Ectodermal cell (in vitro differentiated cells): ENCODE data around the gene APOM.

ENCODE experiments used
- H3K27ac ChIP-seq: 2 replicates; pipeline ENCODE4 v1.7.0; 2013; ENCODE audit warnings: mild to moderate bottlenecking, low read depth, low read length; ENCODE audit not compliant: insufficient read depth, poor library complexity, severe bottlenecking
- H3K27me3 ChIP-seq: 2 replicates; pipeline ENCODE4 v1.7.0; 2013; ENCODE audit warnings: mild to moderate bottlenecking, low read length; ENCODE audit not compliant: insufficient read depth, control insufficient read depth, poor library complexity, severe bottlenecking
- H3K36me3 ChIP-seq: one replicate; pipeline ENCODE4 v1.7.0; 2013; ENCODE audit warnings: low read length; ENCODE audit not compliant: control insufficient read depth, insufficient read depth
- H3K4me1 ChIP-seq: one replicate; pipeline ENCODE4 v1.7.0; 2013; ENCODE audit warnings: low read length; ENCODE audit not compliant: control insufficient read depth, insufficient read depth
- H3K4me3 ChIP-seq: 2 replicates; pipeline ENCODE4 v1.7.0; 2013; ENCODE audit warnings: low read depth, low read length, control low read depth; ENCODE audit not compliant: insufficient read depth
- H3K9me3 ChIP-seq: 2 replicates; pipeline ENCODE4 v1.7.0; 2013; ENCODE audit warnings: mild to moderate bottlenecking, low read length, moderate library complexity; ENCODE audit not compliant: control insufficient read depth
- WGBS, 2 experiments: methylation state at CpG; one replicate each; pipeline ENCODE4 v1.1.7; 2013; ENCODE audit warnings: missing lambda C conversion rate in 2 of 2; 5-methylcytosine and 5-hydroxymethylcytosine counted together

Gene APOM

DNA sequence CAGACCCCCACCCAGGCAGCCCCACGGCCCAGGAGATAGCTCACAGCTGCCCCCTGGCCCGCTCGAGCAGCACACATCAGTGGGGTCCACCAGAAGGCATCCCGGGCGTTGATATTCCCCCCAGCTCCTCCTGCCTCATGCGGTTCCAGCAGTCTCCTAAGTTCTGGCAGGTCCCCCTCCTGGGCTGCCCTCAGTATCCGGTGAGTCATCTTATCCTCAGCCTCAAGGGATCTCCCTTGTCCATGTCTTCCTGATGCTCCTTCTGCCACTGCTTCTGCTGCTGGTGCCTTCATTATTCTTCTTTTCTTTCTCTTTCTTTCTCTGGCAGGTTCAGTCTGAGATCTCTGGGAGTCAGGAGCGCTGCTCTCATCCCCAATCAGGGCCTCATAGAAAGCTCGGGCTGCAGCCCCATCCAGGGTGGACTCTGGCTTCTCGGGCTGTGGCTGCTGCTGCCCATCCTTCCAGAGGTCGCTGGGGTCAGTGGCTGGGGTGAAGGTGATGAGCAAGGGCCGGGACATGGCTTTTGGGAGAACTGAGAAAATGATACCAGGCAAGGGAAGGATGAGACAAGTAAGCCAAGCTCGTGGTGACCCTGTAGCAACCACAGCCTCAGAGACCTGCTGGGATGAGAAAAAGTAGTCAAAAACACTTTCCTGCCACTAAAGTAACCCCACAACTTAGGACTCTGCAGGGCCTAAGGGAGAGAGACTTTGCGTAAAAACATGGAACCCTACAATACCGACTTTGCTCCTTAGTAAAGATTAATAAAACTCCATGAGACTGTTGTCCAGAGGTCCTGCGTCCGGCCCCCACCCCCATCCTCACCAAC is 8.5 kb downstream of the APOM start:
- Histone ChIP-seq H3K9me3 (no peaks in the 10 kb centered on the region), H3K27ac (peak overlapping the region; percentile 94), H3K4me3 (peak overlapping the region; percentile 74), H3K27me3 (no peaks in the 10 kb centered on the region), H3K4me1 (peaks cover 22% of the 10 kb centered on the region), H3K36me3 (peaks cover 17% of the 10 kb centered on the region)
- WGBS, 2 experiments = 44 to 46% methylated on average over 17 of the region's 17 CpGs

DNA sequence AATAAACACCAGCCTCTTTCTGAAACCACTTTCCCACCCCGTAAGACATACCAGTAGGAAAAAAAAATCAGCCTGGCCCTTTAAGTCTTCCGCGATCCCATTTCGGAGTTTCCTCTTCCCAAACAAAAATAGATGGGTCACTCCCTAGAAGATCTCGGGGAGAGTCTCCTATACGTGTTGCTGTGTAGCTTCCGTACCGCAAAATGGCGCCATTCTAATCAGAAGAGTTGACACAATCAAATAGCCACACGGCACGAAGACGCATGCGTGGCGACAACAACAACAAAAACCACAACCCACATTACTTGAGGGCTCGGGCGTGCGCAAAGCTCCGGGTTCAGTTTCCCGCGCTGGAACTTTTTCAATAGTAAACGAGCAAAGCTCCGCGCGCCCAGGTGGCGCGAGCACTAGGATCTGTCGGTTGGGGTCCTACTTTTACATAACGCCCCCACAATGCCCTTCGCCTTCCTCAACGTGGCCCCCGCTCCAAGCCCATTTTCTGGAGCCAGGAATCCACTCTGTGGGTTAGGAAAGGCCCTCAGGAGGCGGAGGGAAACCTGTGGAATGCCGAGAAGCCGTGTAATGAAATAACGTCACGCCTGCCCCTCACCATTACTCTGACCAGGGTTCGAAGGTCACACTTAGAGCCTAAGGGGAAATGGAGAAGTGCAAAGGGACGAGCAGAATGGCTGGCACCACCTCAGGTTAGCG is 9.3 kb downstream of the APOM start, which contains the start of gene GPANK1:
Gene GPANK1 (minus strand): TSS at position 208 of the 711 bp plus-strand sequence. CDS start 519 bp downstream, outside the sequence.
- H3K36me3 ChIP-seq = peaks cover 25% of the 10 kb centered on the region
- no peaks in the 10 kb centered on the region for H3K9me3 ChIP-seq
- 0% methylated on average over 39 of the region's 39 CpGs for WGBS, 2 experiments
- peak within 1 kb of the TSS; percentile 94 for H3K27ac ChIP-seq
- peak within 1 kb of the TSS; percentile 74 for H3K4me3 ChIP-seq
- H3K4me1 ChIP-seq = peaks cover 16% of the 10 kb centered on the region
- no peaks in the 10 kb centered on the region for H3K27me3 ChIP-seq

DNA sequence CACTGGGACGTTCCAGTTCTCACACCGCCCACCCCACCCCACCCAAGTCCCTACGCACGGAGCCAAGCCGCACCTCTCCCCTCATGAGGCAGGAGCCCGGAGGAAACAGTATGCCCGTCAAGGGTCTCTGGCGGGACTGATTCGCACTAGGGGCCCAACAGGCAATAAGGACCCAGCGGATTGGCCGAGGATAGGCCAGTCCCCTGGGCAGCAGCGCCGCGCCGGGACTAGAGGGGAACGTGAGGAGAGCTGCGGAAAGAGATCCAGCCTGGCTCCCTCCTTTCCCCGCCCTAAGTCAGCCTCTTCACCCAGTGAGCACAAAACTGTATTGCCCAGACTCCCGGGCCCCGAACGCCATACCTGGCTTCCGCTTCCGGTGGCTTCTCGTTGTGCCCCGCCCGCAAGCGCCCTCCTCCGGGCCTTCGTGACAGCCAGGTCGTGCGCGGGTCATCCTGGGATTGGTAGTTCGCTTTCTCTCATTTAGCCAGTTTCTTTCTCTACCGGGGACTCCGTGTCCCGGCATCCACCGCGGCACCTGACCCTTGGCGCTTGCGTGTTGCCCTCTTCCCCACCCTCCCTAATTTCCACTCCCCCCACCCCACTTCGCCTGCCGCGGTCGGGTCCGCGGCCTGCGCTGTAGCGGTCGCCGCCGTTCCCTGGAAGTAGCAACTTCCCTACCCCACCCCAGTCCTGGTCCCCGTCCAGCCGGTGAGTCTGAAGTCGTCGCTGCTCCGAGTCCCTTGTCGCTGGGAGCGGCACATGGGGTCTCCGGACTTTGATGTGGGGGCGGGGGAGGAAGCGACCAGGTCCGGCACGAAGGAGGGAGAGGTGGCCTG is 10.0 kb downstream of the APOM start, which contains the start of gene CSNK2B:
Gene CSNK2B (plus strand): TSS at position 580 of the 836 bp plus-strand sequence. CDS start 752 bp downstream, outside the sequence.
- Histone ChIP-seq H3K4me1 (peaks cover 16% of the 10 kb centered on the region), H3K27ac (peak within 1 kb of the TSS; percentile 94), H3K9me3 (no peaks in the 10 kb centered on the region), H3K4me3 (peak within 1 kb of the TSS; percentile 74), H3K27me3 (no peaks in the 10 kb centered on the region), H3K36me3 (peaks cover 32% of the 10 kb centered on the region)
- 0% methylated on average over 63 of the region's 63 CpGs for WGBS, 2 experiments

DNA sequence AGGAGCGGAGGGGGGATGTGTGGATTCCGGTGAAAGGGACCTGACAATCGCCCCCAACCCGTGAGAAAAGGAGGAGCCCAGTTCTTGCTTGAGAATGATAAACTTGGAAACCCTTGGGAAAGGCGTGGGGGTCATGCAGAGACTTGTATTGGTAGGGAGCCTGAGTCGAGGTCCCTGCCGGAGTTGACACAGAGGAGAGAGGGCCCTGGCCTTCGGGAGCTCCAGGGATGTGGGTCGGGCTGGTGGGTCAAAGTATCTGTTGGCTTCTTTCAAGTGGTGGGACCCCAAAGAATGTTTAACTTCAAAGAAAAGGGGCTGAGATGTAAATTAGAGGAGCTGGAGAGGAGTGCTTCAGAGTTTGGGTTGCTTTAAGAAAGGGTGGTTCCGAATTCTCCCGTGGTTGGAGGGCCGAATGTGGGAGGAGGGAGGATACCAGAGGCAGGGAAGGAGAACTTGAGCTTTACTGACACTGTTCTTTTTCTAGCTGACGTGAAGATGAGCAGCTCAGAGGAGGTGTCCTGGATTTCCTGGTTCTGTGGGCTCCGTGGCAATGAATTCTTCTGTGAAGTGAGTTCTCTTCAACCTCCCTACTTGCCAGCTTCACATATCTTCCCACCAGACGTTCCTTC is 10.8 kb downstream of the APOM start:
- Histone ChIP-seq H3K27me3 (no peaks in the 10 kb centered on the region), H3K9me3 (no peaks in the 10 kb centered on the region), H3K27ac (no peak overlapping the region), H3K4me1 (peaks cover 16% of the 10 kb centered on the region), H3K36me3 (peaks cover 38% of the 10 kb centered on the region), H3K4me3 (peak overlapping the region; percentile 74)
- 15 to 17% methylated on average over 15 of the region's 15 CpGs for WGBS, 2 experiments

DNA sequence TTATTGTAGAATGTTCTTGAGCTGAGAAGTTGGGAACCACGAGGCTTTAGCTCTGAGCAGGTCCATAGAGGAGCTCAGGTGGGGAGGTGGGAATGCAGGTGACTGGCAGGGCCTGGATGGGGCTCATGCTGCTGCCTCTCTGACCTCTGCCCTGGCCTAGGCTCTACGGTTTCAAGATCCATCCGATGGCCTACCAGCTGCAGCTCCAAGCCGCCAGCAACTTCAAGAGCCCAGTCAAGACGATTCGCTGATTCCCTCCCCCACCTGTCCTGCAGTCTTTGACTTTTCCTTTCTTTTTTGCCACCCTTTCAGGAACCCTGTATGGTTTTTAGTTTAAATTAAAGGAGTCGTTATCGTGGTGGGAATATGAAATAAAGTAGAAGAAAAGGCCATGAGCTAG is 14.0 kb downstream of the APOM start, which contains the start of gene LY6G5B:
Gene LY6G5B (plus strand): TSS at position 301 of the 400 bp plus-strand sequence. CDS start 975 bp downstream, outside the sequence.
- no peaks in the 10 kb centered on the region for H3K4me1 ChIP-seq
- H3K36me3 ChIP-seq = peaks cover 46% of the 10 kb centered on the region
- H3K4me3 ChIP-seq = no peak within 1 kb of the TSS
- 90 to 92% methylated on average over 8 of the region's 8 CpGs for WGBS, 2 experiments
- H3K27ac ChIP-seq = no peak within 1 kb of the TSS
- no peaks in the 10 kb centered on the region for H3K9me3 ChIP-seq
- no peaks in the 10 kb centered on the region for H3K27me3 ChIP-seq

DNA sequence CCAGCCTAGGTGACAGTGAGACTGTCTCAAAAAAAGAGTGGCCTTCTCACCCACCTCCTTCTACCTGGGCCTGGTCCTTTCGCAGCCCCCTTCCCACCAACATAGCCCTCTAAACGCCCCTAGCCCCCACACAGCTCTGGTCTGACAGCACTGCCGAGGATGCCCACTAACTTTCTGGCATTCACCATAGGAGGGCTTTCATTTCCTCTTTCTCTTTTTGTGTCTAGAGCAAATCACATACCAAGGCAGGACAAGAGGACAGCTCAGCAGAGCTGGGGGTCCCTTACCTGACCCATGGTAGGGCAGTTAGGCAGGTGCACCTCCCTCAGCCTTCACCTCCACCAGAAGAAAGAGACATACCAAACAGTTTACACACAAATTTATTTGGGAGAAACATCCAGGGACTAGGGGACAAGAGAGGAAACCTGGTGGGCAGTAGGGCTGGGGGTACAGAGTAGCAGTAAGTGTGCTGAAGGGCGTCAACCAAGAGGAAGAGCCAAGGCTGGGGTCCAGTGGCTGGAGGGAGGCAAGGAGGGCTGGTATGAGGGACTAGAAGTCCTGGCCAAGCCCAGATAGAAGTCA is 20.7 kb downstream of the APOM start:
- Histone ChIP-seq H3K4me1 (no peaks in the 10 kb centered on the region), H3K36me3 (peaks cover 8% of the 10 kb centered on the region), H3K9me3 (no peaks in the 10 kb centered on the region), H3K27me3 (peaks cover 11% of the 10 kb centered on the region), H3K4me3 (no peak overlapping the region), H3K27ac (no peak overlapping the region)
- WGBS, 2 experiments = 79 to 88% methylated on average over 4 of the region's 4 CpGs

DNA sequence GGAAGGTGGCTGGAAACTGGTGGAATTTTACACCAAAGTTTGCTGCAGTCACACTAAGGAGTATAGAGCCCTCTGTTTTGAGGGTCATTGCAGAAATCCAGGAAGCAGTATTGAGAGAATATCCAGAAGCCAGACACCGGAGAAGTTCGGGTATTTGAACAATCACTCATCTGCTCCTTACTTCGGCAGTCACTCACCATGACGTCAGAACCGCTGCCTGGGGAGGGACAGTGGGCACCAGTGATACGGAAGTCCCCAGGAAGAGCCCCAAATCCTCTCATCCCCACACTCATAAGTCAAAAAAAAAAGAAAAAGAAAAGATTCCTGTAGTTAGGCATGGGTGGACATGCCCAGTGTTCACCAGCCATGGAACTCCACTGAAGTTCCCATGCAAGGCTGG is 21.2 kb downstream of the APOM start:
- H3K4me1 ChIP-seq = no peaks in the 10 kb centered on the region
- H3K9me3 ChIP-seq = no peaks in the 10 kb centered on the region
- H3K27ac ChIP-seq = no peak overlapping the region
- peaks cover 16% of the 10 kb centered on the region for H3K27me3 ChIP-seq
- H3K36me3 ChIP-seq = peaks cover 3% of the 10 kb centered on the region
- 80 to 84% methylated on average over 6 of the region's 6 CpGs for WGBS, 2 experiments
- H3K4me3 ChIP-seq = no peak overlapping the region

DNA sequence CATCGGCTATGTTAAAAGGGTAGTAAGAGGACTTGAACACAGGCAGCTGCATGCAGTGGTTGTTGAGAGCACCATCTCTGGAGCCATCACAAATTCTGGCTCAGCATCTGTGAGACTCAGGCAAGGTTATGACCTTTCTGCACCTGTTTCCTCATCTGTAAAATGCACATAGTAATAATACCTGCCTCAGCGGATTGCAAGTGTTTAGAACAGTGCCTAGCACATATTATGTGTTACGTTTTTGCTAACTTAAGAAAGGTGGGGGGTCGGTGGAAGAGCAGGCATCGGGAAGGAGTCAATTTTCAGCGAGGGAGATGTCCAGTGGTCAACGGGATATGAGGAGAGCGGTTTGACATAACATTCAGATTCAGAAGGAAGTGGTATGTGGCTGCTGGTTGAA is 22.3 kb downstream of the APOM start:
- WGBS, 2 experiments = 84% methylated on average over 8 of the region's 8 CpGs
- H3K27ac ChIP-seq = no peak overlapping the region

More for the DNA sequence above, 22.3 kb downstream of the APOM start:
- no peaks in the 10 kb centered on the region for H3K4me1 ChIP-seq
- no peaks in the 10 kb centered on the region for H3K9me3 ChIP-seq
- no peak overlapping the region for H3K4me3 ChIP-seq
- H3K27me3 ChIP-seq = peaks cover 22% of the 10 kb centered on the region
- H3K36me3 ChIP-seq = no peaks in the 10 kb centered on the region
